ENCODE results near the gene PWWP2B. TPM values are rescaled to one million over a fixed set of nuclear protein-coding genes. Genes with fewer than 3 reads are reported as not detected.

The PWWP2B gene
- total RNA-seq, 4 donors from 2014 or later, result 14.5 to 35.4 (median 27.3) TPM

- WGBS, 2 donors, result 91 to 94% methylated on average over 24 to 30 of the region's 30 CpGs
- Histone ChIP-seq H3K27ac (no peak overlapping the region), H3K36me3 (no peaks in the 10 kb centered on the region), H3K27me3 (no peaks in the 10 kb centered on the region), H3K4me1 (peaks cover 12 to 22% of the 10 kb centered on the region in 2 donors), H3K4me3 (replicated peaks in 1 of 3) (no peak overlapping the region), H3K9me3 (no peaks in the 10 kb centered on the region)
- DNase-seq, result no peak
- no peak for TF ChIP-seq CTCF (IDR thresholded peaks at IDR 0.05)
- no peak for TF ChIP-seq POLR2A (IDR thresholded peaks at IDR 0.05)
- intact Hi-C loops (cut with DNase I), result no loop called here
Observed at GRCh38 chr10:132454296-132455198, 57.5 kb downstream of the PWWP2B start.

- WGBS, 2 donors, result 84 to 85% methylated on average over 12 to 17 of the region's 19 CpGs
- H3K27me3 ChIP-seq, result no peaks in the 10 kb centered on the region
- no peaks in the 10 kb centered on the region for H3K36me3 ChIP-seq
- no peak for DNase-seq
- no peaks in the 10 kb centered on the region for H3K9me3 ChIP-seq
- no peak overlapping the region for H3K27ac ChIP-seq
- TF ChIP-seq POLR2A (IDR thresholded peaks at IDR 0.05) (no peak), CTCF (IDR thresholded peaks at IDR 0.05) (no peak)
- H3K4me3 ChIP-seq (replicated peaks in 1 of 3), result no peak overlapping the region
- intact Hi-C loops (cut with DNase I), result no loop called here
- peaks cover 12 to 22% of the 10 kb centered on the region in 2 donors for H3K4me1 ChIP-seq
Observed at GRCh38 chr10:132455441-132455971, 58.5 kb downstream of the PWWP2B start.

- no peak for DNase-seq
- intact Hi-C loops (cut with DNase I), result no loop called here
- Histone ChIP-seq H3K4me1 (peaks cover 12 to 22% of the 10 kb centered on the region in 2 donors), H3K27ac (no peak overlapping the region), H3K36me3 (no peaks in the 10 kb centered on the region), H3K27me3 (no peaks in the 10 kb centered on the region), H3K9me3 (no peaks in the 10 kb centered on the region), H3K4me3 (replicated peaks in 1 of 3) (no peak overlapping the region)
- WGBS, 2 donors, result 91 to 95% methylated on average over 10 to 12 of the region's 17 CpGs
- no peak for TF ChIP-seq CTCF (IDR thresholded peaks at IDR 0.05)
- no peak for TF ChIP-seq POLR2A (IDR thresholded peaks at IDR 0.05)
Observed at GRCh38 chr10:132455986-132456847, 59.2 kb downstream of the PWWP2B start.

GRCh38 chr10:132456881-132457280 lies 59.9 kb downstream of the PWWP2B start:
- 80 to 100% methylated on average over 1 to 5 of the region's 9 CpGs for whole genome bisulfite sequencing, 2 donors

More at GRCh38 chr10:132456881-132457280, 59.9 kb downstream of the PWWP2B start:
- intact Hi-C loops (cut with DNase I), result no loop called here
- no peak overlapping the region for H3K4me3 ChIP-seq (replicated peaks in 1 of 3)
- H3K36me3 ChIP-seq, result no peaks in the 10 kb centered on the region
- H3K27me3 ChIP-seq, result no peaks in the 10 kb centered on the region
- no peak for DNase-seq
- no peak for TF ChIP-seq CTCF (IDR thresholded peaks at IDR 0.05)
- no peak for TF ChIP-seq POLR2A (IDR thresholded peaks at IDR 0.05)
- no peaks in the 10 kb centered on the region for H3K9me3 ChIP-seq
- peaks cover 12 to 21% of the 10 kb centered on the region in 2 donors for H3K4me1 ChIP-seq
- H3K27ac ChIP-seq, result no peak overlapping the region
